HepG2 (cell line): Measurements from ENCODE around the gene SSPN.

Experiments
- CBX1 ChIP-seq: IDR thresholded peaks from one replicate; pipeline ENCODE4 v1.6.1; 2016; ENCODE audit warnings: antibody characterized with exemption, low read depth
- NFIB ChIP-seq: sonication (generic); formaldehyde crosslinking; IDR thresholded peaks from 2 replicates; pipeline ENCODE4 v1.9.0; 2021; ENCODE audit warnings: missing genetic modification reagents, mild to moderate bottlenecking, borderline replicate concordance
- RFX5 ChIP-seq: IDR thresholded peaks from 2 replicates; pipeline ENCODE4 v1.6.1; 2011; ENCODE audit warnings: low read depth, low read length, improper control_type of control experiment
- TF ChIP-seq, protein P1 (sequence below): sonication (generic); formaldehyde crosslinking; IDR thresholded peaks from 2 replicates; pipeline ENCODE4 v1.5.0; 2020; ENCODE audit warnings: mild to moderate bottlenecking, missing genetic modification reagents, moderate library complexity

GRCh38 chr12:26162905-26163304 lies 32.5 kb upstream of the SSPN start:
- TF ChIP-seq CBX1 (no peak), NFIB (CRISPR knock-in tag) (no peak), RFX5 (no peak)
- TF ChIP-seq, protein P1, sequence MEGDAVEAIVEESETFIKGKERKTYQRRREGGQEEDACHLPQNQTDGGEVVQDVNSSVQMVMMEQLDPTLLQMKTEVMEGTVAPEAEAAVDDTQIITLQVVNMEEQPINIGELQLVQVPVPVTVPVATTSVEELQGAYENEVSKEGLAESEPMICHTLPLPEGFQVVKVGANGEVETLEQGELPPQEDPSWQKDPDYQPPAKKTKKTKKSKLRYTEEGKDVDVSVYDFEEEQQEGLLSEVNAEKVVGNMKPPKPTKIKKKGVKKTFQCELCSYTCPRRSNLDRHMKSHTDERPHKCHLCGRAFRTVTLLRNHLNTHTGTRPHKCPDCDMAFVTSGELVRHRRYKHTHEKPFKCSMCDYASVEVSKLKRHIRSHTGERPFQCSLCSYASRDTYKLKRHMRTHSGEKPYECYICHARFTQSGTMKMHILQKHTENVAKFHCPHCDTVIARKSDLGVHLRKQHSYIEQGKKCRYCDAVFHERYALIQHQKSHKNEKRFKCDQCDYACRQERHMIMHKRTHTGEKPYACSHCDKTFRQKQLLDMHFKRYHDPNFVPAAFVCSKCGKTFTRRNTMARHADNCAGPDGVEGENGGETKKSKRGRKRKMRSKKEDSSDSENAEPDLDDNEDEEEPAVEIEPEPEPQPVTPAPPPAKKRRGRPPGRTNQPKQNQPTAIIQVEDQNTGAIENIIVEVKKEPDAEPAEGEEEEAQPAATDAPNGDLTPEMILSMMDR = no peak
